IPS DF 4.7 (cell line): Measurements from ENCODE around the gene ABCA13.

Experiments used
- DNase-seq: peaks from one replicate; pipeline ENCODE4 v3.0.0-alpha.2; 2013; ENCODE audit warnings: low spot score; ENCODE audit errors: extremely low read depth

Gene ABCA13

DNA sequence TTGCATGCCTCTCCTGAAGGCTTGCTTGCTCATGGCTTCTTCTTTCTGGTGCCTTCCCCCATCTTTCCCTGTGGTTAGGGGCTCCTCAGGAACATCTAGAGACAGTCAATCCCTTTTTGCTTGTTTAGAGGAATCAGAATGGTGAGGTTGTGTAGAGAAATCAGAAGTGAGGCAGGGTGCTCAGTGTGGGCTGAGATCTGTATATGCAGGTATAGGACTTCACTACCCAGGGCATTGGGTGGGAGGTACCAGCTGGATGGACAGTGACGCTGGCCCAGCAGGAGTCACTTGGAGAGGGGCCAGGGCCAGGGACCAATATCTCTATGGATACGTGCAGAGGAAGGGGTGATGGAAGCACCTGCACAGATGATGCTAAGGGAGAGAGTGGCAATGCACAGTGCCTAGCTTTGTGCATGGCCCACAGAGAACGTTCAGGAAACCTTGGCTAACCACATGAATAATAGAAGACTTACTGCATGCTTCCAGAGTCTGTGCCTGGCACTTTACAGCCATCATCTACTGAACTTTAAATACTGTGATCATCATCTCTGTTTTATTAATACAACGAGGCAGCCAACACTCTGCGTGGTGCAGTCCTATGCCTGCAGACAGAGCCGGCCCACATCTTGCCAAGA is 255.2 kb downstream of the ABCA13 start:
- no peak for DNase-seq

DNA sequence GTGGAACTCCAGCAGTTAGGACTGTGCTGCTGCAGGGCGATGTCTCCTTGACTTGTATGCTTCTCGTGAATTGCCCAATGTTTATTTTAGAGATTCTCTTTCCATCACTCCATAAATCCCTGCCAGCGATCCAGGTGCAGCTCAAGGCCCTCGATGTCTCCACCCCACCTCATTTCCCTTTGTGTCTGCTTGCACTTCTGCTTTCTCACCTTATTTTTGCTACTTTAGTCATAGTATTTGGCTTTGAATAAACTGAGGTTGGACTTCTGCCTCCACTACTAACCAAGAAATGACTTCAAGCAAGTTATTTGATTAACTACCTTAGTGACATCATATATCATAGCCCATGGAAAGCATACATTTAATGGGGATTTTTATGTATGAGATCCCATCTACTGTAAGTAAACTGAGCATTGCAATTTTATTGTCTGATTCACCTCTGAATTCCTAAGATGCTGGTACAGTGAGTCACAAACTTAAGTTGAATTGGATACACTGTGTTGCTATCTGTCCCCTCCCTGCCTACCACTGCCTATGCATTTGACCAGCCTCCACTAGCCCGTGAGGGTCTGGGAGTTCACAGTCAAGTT is 255.8 kb downstream of the ABCA13 start:
- no peak for DNase-seq

DNA sequence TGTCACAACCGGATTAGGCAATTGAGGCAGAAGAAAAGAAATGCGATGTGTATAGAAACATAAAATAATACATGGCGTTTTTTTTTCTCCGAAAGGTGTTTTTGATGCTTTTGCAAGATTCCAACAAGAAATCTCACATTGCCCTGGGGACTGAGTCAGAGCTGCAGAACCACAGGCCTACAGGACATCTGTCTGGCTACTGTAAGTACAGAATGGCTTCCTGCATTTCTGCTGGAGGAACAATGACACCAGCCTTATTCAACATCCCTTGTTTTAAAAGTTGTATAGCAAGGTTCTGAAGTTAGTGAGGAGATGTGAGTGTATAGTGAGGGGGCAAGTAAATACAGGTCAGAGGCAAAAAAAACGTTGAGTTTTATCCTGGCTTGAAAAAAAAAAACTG is 256.4 kb downstream of the ABCA13 start:
- no peak for DNase-seq

DNA sequence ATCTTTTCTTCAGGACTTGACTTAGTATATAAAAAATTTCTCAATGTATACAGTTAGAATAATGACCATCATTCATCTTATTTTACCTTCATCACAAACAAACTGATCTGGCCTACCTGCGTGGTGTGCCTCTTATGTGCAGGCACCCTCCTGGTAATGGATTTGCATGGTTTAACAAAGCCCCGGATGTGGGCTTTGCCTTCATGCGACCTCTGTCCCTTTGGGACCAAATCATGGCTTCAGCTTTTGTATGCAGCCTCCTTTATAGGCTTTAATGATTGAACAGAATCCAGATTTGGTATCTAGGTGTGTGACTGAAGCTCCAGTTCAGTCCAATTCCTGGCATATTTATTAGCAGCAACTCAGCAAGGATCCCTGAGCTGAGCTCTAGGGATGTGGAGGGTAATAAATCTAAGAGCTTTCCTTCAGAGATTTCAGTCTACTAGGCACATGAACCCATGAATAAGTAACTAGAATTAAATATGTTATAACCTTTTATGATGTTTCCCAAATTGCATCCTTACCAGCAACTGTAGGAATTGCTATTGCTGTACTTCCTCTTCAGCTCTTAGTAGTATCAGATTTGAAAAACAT is 256.9 kb downstream of the ABCA13 start:
- no peak for DNase-seq

DNA sequence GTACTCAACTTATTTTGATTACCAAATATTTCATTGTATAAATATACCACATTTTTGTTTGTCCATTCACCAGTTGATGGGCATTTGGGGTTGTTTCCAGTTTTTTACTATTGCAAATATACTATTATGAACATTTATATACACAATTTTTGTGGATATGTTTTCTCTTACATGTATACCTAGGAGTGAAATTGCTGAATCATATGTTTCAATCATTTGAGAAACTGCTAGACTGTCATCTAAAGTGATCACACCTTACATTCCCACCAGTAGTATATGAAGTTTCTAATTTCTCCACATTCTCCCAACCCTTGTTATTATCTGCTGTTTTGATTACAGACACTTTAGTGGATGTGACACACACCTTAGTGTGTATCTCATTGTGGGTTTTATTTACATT is 257.9 kb downstream of the ABCA13 start:
- no peak for DNase-seq

DNA sequence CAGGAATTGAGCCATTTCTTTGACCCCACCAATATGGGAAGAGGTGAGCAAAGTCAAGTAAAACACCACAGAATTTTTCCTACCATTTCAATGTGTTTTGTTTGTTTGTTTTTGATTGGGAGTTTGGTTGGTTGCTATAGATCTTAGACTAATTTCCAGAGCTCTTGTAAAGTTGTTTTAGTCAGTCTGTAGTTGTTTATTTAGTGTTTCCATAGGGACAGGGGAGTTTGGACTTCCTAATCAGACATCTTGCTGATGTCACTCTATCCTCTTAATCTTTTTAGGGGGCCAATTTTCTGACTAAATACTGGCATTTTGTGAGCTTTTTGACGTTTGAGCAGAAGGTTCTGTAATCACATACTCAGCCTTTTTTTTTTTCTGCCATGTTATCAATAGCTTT is 266.9 kb downstream of the ABCA13 start:
- no peak for DNase-seq

DNA sequence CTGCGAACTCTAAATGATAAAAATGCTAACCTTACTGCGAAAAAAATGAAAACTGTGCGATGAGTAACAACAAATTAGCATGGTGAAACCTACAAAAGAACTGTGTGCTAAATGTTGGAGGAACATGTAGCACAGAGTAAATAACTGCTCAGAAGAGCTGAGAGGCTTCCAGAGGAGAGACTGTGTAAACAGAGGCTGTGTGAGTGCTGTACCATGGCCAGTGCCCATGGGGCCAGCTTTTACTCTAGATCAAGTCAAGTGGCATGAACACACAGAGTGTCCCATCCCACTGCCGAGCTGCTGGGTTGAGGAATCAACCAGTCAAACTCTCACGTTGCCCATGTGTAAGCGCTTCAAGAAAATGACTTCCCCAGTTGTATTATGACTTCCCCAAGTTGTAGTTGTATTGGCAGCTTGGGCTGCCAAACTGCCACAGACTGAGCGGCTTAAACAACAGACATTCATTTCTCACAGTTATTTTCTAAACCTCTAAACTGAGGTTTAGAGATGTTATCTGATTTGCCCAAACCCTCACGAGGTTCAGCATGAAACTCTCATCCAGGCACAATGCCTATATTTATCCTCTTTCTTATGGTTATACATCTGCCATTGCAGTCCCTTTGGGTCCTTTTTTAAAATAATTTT is 270.7 kb downstream of the ABCA13 start:
- no peak for DNase-seq

DNA sequence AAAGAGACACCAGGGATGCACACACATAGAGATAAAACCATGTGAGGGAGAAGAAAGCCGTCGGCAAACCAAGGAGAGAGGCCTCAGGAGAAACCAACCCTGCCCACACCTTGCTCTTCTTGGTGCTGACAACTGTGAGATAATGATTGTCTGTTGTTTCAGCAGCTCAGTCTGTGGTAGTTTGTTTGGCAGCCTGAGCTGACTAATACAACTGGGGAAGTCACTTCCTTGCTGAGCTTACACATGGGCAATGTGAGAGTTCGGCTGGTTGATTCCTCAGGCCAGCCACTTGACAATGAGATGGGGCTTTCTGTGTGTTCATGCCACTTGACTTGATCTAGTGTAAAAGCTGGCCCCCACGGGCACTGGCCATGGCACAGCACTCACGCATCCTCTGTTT is 271.8 kb downstream of the ABCA13 start:
- no peak for DNase-seq

DNA sequence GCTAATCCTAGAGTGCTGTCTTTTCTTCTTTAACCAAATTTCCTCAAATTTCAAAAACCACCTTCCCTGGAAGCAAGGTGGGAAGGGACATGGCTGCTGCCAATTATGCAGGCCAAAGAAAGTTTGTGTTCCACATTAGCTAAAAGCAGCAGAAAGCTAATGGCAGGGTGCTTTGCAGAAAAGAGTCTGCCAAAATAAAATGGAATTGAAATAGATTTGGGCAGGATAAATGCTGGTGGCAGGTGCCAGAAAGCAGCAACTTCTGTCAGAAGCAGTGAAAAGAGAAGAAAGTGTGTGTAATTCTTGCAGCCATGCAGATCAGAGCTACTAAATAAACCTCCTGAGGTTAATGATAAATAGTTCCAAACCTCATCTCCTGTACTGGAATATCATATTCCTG is 275.5 kb downstream of the ABCA13 start:
- no peak for DNase-seq

DNA sequence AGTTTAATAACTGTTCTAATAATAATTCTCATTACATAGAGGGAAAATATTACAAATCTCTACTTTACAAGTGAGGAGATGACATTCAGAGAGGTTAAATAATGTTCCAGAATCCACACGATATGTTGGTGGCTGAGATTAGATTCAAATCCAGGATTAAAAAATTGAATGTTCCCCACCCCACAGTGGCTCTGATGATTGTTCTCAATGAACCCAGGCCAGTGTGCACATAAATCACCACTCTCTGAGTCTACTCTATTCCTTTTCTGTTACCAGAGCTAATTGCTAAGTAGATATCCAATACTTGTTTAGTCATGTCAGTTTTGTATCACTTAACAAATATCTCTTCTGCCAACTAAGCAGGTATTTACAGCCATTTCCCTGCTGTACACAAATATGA is 281.0 kb downstream of the ABCA13 start:
- no peak for DNase-seq

DNA sequence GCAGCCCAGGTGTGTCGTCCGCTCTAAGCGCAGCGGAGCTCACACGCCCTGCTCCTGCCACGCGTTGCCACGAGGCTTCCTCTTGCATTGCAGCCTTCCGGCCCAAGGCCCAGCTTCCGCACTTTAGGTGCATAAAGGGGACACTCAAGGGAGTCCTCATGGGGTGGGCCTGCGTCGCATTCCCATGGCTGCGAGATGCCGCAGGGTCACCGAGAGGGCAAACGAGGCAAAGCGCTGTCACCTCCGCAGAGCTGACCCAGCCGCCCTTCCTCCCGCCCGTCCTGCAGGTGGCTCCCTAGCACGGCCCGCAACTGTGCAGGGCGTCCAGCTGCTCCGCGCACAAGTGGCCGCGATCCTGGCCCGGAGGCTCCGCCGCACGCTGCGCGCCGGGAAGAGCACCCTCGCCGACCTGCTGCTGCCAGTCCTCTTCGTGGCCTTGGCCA is 283.5 kb downstream of the ABCA13 start:
- no peak for DNase-seq

DNA sequence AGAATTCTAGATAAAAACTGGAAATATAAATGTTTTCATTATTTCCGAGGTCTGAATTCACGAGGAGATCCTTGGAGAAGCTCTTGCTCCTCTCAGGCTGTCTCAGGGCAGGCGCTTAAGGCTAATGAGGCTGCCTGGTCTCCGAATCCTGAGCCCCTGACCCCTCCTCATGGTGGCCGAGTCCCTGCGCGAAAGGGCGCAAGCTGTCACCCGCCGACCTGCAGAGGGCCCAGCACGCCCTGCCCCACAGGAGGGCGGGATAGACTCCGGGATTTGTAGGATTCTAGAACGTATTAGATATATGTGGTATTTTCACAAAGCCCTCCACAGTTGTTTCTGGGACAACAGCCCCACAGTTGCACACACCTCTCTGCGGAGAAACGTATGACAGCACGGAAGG is 284.1 kb downstream of the ABCA13 start:
- DNase-seq: no peak

DNA sequence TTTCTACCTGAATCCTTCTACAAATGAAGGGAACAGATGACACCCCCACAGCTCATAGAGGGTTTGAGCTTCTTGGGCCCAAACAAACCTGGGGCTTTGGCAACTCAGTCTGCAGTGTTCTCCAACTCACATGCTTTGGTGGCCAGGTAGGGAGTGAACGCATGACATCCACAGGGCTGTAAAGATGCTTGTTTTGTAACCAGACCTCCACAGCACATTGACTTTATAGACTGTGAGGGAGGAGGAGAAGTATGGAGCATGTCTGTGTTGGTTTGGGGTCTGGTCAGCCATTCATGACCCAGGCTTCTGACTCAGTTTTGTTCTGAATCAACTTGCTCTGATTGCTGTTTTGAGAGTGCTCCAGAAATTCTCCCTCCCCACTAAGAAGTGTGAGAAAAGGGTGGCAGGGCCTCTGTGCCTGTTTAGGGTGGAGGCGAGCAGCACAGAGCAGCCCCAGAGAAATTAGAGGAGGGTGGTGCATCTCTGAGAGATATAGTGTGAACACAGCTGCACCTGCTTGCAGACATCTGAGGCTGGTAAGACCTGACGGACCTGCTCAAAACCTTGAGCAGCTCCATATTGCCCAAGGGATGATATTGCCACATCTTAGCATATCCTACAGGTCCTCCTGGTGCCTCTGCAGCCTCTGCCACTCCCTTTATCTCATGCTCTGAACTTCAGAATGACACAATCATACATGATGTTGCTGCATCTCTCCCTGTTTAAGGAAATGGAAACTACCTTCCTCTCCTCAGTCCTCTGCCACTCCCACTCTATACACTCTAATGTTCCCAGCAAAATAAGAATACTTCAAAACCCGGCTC is 287.7 kb downstream of the ABCA13 start:
- DNase-seq: no peak

DNA sequence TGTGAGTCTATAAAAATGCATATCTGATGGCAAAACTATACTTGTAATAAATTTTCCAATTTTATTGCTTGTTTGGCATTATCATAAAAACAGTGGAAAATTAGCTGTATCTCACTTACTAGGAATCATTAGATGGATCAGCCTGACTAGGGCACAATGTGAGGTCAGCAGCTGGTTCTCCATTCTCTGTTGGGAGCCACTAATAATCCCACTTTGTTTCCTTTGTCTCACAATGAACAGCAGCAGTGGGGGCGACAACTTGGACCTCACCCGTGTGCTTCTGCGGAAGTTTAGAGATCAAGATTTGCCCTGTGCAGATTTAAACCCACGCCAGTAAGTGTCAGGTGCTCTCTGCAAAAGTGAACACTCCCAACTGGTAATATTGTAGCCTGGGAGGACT is 295.5 kb downstream of the ABCA13 start:
- no peak for DNase-seq

DNA sequence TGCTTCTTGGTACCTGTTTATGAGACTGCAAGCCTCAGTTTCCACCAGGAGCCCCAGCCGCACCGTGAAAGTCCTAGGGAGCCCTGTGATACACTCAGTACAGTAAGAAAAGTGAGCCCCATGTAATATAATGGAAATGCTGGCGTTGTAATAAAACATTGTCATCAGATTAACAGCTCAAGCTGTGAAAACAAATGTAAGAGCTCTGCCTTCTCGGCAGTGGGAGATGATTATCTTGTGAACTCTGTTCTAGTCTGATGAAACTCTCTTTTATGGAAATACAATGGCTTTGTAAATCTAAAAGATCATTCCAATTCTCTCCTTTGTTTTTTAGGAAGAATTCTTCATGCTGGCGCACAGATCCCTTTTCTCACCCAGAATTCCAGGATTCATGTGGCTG is 299.9 kb downstream of the ABCA13 start:
- no peak for DNase-seq

DNA sequence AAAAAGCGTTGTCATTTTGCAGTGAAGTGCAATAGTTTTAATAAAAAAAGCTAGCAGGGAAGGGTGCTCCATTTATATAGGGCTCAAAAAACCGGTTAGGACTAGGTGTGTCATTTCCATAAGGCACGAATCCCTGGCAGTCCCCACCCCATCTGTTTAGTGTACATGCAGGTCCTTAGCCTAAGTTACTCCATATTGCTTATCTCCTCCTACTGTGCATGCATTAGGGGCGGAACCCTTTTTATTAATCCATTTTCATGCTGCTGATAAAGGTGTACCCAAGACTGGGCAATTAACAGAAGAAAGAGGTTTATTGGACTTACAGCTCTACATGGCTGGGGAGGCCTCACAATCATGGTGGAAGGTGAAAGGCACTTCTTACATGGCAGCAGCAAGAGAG is 301.4 kb downstream of the ABCA13 start:
- no peak for DNase-seq

DNA sequence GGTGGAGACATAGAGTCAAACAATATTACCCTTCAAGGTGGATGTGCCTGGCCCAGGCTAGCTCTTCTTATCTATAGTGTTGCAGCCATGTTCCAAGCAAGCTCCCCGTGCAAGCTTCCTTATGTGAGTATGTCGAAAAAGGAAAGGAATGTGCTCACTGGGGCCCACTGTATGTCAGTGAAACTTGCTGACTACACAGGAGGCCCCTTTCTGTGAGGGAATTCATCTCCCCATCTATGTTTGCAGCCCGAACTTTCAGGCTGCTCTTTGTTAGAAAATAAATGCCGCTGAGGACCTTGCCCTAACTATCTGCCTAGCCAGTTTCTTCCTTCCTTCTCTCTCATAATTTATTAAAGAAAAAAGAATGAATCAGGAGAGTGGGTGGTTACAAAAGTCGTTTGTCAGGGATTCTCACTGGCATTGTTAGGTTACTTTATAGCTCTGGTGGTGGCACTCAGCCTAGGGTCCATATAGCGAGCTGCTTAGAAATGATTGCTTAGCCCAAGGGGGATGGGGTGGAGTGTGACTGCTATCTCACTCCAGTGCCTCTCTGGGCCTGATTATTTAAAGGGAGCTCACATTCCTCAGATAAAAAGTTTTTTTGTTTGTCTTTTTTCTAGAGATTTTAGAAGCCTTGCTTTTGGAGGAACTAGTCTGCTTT is 302.1 kb downstream of the ABCA13 start:
- no peak for DNase-seq

DNA sequence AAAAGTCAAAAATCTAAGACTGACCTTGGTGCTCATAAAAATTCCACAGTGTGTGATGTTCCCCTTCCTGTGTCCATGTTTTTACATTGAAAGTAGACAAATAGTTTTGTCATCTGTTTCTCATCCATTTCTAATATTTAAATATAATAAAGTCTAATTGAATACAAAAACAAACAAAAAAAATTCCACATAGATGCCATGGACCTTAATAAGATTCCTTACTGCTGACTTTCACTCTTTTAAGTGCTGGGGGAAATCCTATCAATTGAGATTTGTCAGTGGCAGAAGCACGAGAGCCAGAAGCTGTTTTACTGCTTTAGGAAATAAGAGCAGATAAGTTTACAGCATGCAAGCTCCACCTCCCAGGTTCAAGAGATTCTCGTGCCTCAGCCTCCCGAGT is 310.0 kb downstream of the ABCA13 start:
- DNase-seq: no peak

DNA sequence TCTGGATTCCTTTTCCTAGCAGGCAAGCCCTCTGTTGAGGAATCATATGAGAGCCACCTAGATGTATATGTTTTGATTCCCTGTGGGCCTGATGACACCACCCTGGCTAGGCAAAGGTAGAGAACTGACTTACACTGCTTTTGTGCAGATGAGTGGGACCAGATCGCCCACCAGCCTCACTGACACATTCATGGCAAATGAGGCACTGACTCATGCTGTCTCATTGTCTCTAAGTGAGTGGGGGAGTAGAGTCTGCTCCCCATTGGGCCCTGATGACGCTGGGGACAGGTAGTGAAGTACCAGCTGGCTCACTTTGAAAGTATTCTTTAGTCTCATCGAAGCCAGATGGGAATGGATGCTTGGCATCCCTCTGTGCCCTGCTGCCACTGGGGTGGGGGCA is 326.3 kb downstream of the ABCA13 start:
- no peak for DNase-seq

DNA sequence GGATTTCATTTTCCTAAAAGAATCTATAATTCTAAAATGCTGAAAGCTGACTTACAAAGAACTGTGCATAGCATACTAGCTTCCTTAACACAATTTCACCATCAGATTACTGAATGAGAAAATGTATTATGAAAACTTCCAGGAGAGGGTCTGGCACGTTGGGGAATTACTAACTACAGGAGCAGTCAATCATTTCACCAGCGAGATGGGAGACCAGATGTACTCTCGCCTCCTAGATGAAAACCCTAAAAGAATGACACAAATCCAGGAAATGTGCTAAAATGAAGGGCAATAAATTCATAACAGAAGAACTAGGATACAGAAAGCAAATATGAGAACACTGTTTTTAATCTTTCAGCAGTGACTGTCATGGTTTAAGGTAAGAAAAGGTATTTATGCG is 330.8 kb downstream of the ABCA13 start:
- no peak for DNase-seq

DNA sequence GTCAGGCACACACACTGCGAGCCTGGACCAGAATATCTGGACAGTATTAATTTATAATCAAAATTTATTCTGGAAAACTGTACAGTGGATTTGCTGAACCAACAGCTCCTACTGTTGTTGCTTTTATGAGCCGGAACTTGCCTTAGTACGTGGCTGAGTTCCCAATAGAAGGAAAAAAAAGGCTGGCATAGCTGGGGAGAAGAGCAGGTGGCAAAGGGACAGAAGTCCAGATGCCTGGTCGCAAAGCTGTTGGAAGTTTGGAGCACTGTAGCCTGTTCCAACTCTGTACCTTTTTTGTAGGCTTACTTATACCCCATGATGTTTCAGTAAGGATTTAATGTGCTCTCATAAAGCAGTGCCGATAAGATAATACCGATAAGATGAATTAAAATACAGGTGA is 333.8 kb downstream of the ABCA13 start:
- DNase-seq: no peak
